GM12873 (cell line): ENCODE data around the gene ENKUR.

Experiments used
- TF ChIP-seq, protein P1 (sequence below): IDR thresholded peaks from 2 replicates; pipeline ENCODE4 v1.5.1; 2012; ENCODE audit warnings: low read depth, mild to moderate bottlenecking, moderate library complexity, low read length, control low read depth; ENCODE audit not compliant: insufficient read depth; ENCODE audit errors: missing control alignments

The ENKUR gene

DNA sequence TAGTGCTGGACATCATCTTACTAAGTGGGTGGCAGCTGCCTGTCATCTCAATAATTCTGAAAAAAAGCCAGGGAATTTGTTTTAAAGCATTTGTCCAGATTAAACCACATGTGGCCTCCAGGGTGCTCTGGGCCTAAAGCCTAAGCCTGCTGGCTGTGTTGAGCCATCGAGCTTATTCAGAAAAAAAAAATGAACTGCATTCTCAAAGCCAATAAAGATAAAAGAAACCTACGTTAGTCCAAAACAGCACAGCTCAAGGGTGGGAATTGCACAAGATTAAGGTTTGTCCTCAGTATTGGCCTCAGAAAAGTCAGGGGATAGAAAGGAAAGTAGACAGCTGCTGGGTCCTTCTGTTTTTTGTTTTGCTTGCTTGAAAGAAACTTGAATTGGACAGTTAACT is 41.0 kb downstream of the ENKUR start:
- TF ChIP-seq, protein P1, sequence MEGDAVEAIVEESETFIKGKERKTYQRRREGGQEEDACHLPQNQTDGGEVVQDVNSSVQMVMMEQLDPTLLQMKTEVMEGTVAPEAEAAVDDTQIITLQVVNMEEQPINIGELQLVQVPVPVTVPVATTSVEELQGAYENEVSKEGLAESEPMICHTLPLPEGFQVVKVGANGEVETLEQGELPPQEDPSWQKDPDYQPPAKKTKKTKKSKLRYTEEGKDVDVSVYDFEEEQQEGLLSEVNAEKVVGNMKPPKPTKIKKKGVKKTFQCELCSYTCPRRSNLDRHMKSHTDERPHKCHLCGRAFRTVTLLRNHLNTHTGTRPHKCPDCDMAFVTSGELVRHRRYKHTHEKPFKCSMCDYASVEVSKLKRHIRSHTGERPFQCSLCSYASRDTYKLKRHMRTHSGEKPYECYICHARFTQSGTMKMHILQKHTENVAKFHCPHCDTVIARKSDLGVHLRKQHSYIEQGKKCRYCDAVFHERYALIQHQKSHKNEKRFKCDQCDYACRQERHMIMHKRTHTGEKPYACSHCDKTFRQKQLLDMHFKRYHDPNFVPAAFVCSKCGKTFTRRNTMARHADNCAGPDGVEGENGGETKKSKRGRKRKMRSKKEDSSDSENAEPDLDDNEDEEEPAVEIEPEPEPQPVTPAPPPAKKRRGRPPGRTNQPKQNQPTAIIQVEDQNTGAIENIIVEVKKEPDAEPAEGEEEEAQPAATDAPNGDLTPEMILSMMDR: no peak

DNA sequence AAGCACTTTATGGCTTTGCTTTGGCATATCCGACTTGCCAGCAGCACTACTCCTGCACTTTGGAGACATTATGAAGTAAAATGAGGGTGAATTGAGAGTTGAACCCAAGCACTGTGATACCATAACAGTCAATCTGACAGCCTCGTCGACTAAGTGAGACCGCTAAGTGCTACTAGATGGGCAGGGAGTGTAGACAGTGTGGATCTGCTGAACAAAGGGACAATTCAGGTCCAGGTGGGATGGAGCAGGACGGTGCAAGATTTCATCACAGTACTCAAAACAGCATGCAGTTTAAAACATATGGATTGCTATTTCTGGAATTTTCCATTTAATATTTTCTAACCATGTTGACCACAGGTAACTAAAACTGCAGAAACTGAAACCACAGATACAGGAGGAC is 42.8 kb downstream of the ENKUR start:
- TF ChIP-seq, protein P1: no peak

DNA sequence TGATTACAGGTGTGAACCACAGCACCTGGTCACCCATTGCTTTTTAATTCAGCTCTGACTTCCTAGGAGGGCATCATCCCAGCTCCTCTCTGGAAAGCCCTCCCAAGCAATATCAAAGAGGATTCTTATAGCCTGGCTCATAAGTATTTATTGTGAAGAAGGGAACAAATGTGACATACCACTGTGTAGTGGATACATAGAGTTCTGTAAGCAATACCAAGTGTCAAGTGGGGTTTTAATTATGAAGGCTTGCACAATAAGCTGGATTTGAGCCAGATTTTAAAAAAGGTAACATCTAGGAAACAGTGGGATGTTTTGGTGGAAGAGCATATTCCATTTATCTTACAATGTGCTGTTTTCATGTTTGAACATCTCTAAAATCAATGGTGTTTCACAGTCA is 44.6 kb downstream of the ENKUR start:
- TF ChIP-seq, protein P1: no peak

DNA sequence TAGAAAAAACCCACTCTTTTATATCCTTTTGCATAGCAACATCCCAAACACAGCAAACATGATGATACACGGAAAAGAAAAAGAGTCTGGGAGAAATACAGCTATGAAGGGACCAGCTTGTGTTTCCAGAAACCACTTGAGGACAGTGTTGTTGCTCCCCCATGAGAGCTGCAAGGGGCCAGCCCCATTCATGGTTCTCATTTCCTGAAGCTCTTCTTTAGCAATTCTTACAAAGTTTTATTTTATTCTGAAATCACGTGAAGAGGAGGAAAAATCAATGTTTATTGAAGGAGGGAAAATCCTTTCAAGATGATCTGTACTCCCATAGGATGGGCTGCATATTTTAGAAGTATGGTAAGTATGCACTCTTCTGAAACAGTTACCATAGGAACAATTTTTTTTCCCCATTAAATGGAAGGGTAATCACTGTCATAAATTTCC is 46.1 kb downstream of the ENKUR start:
- TF ChIP-seq, protein P1: no peak

DNA sequence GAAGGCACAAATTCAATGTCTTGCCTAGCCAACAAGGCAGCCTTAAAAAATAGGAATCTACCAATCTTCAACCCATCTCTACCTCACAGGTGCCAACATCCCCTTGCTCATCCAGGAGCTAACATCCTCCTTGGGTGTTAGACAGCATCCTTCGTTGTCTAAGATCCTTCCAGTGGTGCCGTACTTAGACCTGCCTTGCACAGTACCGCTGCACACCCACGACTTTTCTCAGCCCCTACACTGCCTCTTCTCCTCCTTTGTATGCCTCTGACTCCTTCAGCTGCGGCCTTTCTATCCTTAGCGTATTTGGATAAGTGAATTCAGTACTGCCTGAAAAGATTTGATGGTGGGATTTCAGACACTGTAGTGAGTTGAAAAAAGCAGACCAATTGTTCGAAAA is 47.6 kb downstream of the ENKUR start:
- TF ChIP-seq, protein P1: no peak

DNA sequence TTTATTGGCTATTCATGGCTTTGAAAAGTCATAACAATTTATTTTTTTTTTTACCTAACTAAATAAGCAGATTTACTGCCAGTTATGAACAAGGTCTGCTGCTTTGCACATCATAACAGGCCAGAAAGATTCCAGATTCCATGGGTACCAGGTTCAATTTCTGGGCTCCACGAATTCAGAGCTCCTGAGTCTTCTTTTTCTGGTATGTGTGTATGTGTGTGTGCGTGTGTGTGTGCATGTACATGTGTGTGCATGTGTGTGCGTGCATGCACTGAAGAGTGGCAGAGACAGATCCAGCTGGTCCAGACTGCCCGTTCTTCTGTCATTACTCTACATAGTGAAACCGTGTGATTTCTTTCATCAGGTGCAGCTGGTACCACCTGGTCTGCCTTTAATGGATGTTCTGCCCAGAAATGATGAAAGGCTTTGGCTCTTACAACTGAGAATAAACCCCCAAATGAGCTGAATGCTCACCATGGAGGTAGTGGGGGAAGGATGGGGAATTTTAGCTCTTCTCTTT is 48.9 kb downstream of the ENKUR start:
- TF ChIP-seq, protein P1: no peak

DNA sequence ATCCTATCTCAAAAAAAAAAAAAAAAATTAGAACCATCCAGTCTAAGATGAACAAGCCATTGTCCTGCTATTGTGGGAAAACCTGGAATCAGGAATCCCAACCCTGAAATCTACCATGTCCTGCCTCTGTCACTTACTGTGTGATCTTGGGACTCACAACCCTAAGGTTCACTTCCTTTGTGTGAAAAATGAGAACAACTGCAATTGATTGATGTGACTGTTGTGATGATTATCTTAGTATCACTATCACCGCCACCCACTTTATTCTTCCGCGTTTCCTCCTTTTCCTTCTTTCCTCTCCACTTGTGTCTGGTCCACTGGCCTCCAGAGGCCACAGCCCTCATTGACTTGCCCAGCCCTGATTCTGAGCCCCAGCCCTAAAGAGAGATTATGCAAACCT is 50.9 kb downstream of the ENKUR start:
- TF ChIP-seq, protein P1: no peak
